GM04503 (cell line): ENCODE measurements around the gene CCDC170.

Experiments
- DNase-seq: peaks from one replicate; pipeline ENCODE4 v3.0.0-alpha.2; 2012; ENCODE audit warnings: low read depth

Gene CCDC170

GRCh38 chr6:151617539-151617938 lies 123.7 kb downstream of the CCDC170 start:
- DNase-seq: no peak

DNA sequence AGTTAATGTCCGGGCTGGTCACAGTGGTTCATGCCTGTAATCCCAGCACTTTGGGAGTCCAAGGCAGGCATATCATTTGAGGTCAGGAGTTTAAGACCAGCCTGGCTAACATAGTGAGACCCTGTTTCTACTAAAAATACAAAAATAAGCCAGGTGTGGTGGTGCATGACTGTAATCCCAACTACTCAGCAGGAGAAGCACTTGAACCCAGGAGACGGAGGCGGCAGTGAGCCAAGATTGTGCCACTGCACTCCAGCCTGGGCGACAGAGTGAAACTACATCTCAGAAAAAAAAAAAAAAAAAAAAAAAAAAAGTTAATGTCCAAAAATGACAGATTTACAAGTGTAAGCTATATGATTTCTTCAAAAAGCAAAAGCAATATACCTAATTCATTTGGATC lies 124.9 kb downstream of the CCDC170 start:
- no peak for DNase-seq

GRCh38 chr6:151620179-151620578 lies 126.4 kb downstream of the CCDC170 start:
- DNase-seq: no peak

- no peak for DNase-seq
These were observed 130.3 kb downstream of the CCDC170 start for GRCh38 chr6:151624071-151624470.

GRCh38 chr6:151624481-151624880 lies 130.7 kb downstream of the CCDC170 start:
- no peak for DNase-seq

- DNase-seq: no peak
These were observed 131.2 kb downstream of the CCDC170 start for GRCh38 chr6:151624900-151625536.

DNA sequence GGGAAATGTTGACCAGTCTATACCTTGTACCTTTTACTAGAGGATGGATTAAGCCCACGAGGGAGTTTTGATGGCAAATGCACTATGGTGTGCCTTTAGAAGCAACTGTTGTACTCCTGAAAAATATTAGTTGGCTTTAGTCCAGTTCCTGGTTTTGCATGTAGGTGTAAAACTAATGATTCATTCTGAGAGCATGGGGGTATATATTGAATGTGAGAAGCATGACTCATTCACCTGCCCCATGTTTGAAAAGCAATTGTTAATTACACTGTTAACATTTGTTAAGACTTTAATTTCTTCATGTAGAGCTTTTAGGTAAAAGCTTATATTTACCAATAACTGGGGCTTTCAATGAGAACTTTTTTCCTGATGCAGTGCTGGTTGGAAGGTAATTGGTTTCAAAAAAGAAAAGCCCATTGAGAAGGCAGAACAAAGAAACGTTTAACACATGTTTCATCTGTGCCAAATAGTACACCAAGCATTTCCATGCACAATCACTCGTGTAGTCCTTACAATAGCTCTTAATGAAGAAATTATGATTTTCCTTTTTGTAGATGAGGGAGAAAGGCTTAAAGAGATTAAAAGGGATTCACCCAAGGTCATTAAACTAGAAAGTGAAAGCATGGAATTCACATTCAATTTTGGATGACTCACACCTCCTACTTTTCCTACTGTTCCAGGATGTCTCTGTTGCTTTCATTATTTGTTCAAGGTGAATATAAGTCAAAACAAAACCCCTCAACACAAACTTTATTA lies 134.1 kb downstream of the CCDC170 start:
- DNase-seq: no peak

- DNase-seq: no peak
These were observed 136.0 kb downstream of the CCDC170 start for GRCh38 chr6:151629791-151630190.

GRCh38 chr6:151630387-151630786 lies 136.6 kb downstream of the CCDC170 start:
- DNase-seq: no peak

DNA sequence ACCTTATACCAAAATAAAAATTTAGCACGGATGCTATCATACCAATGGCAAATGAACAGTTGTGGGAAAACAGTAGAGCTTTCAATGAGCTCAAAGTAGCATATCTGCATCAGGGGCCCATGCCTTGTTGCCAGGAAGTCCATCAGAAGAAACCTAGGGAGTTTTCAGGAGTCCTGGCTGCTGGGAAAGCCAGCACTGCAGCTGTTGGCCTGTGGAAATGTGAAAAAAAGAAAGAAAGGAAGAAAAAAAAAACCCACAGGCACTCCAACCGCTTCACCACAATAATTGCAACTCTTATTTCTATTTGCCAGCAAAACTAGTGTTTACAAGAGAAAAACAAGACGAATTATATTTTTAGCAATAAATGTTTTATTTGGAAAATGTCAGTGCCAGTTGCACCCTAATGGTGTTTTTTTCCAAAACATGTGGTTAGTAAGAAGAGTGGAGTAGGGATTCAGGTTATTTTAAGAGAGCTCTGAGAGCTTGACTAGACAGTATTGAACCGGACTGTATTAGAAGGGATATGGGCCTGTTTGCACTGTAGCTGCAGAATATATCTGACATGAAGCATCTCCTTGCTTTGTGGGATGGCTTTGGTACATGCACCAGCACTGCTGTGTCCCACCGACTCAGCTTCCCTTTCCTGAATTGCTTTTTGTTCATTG lies 137.3 kb downstream of the CCDC170 start:
- DNase-seq: no peak

DNA sequence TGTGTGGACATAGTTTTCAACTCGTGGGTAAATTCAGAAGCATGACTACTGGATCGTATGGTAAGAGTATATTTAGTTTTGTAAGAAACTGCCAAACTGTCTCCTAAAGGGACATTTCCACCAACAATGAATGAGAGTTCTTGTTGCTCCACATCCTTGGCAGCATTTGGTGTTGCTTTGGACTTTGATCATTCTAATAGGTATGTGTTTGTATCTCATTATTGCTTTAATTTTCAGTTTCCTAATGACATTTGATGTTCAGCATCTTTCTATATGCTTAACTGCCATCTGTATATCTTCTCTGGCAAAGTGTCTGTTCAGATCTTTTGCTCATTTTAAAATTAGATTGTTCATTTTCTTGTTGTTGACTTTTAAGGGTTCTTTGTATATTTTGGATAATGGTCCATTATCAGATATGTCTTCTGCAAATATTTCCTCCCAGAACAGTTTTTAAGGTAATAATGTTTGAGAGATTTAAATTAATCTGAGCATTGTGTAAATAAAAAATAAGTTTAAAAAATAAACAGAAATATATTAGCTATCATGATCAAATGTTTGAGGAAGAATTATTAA lies 138.7 kb downstream of the CCDC170 start:
- no peak for DNase-seq

DNA sequence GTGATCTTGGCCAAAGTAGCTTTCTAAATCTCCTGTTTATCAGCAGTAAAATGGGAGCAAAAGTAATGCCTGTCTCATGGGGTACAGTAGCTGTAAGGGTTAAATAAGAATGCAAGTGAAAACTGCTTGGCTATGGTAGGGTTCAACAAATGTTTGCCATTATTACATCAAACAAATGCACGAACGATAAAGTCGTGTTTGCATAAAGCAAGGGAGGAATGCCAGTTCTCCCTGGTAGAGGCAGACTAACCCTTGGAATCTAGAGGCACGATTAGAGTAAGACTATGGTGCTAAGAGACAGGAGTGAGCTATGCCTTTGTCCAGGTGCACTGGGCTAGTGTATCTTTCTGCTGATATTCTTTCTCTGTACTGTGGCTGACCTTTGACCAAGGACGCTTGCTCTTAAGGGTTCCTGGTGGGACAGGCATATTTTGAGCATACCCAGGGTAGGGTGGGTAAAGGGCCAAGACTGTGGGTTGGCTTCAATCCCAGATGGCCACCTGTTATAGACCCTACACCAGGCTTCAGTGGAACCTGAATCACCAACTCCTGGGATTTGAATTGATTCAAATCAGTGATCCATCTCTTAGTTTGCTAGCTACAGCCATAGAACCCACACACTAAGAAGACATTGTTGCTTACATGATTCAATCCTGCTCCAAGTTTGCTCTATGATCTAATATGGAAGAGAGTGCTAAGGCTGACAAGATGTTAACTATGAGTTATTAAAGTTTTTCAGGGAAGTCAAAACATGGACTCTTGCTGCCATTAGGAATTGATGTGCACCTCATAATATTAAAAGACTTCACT lies 139.9 kb downstream of the CCDC170 start:
- no peak for DNase-seq

DNA sequence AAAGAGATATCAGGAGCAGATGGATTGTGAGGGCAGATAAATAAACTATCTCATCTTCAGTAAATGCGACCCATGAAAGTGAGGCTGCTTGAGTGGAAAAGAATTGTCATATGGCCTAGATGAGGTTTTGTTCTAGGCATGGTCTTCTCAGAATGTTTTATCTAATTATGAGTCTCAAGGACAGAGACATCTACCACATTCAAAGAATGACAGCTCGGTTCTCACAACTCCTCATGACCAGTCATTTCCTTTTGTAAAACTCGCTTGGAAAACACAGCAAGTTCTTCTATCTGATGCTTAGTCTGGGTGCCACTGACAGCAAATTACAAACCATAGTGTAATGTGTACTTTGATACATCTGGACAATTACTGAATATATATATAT lies 140.5 kb downstream of the CCDC170 start:
- DNase-seq: no peak

DNA sequence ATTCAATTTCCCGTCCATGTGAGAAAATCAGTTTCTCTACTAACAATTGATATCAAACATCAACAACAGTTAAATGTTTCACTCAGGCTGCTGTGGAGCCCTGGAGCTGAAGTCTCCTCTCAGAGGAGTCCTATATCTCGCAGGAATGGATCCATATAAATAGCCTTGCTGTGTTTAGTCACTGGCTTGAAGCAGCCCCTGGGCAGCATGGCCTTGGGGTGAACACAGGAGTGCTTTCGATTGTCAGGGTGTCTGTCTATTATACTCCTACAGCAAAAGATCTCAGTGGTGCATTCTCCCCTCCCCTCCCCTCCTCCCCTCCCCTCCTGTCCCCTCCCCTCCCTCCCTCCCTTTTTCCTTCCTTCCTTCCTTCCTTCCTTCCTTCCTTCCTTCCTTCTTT lies 141.9 kb downstream of the CCDC170 start:
- DNase-seq: no peak

GRCh38 chr6:151637814-151638213 lies 144.0 kb downstream of the CCDC170 start:
- DNase-seq: no peak

GRCh38 chr6:151639750-151640149 lies 145.9 kb downstream of the CCDC170 start:
- DNase-seq: no peak

DNA sequence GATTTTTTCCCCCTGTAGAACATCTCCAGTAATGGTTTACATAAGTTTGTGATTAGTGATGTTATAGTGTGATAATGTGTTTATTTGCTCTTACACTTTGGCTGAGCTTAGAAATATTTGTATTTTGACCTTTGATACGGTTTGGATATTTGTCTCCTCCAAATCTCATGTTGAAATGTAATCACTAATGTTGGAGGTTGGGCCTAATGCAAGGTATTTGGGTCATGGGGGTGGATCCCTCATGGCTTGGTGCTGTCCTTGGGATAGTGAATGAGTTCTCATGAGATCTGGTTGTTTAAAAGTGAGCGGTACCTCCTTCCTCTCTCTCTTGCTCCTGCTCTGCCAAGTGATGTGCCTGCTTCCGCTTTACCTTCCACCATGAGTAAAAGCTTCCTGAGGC lies 147.2 kb downstream of the CCDC170 start:
- no peak for DNase-seq

- no peak for DNase-seq
These were observed 154.3 kb downstream of the CCDC170 start for GRCh38 chr6:151647976-151648639.

DNA sequence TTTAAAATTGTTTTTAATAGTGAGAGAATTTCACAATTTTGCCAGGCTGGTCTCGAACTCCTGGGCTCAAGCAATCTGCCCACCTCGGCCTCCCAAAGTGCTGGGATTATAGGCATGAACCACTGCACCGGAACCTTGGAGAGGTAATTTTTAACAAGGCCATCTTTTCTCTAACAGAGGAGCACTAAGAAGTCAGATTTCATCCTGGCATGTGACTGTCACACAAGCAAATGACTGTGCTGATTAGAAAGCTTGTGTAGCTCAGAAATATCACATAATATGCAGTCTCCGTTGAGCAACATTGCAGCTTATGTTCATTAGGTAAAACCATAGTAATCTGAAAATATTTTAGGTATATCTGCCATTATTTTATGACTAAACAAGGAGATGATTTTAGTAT lies 156.0 kb downstream of the CCDC170 start:
- no peak for DNase-seq

DNA sequence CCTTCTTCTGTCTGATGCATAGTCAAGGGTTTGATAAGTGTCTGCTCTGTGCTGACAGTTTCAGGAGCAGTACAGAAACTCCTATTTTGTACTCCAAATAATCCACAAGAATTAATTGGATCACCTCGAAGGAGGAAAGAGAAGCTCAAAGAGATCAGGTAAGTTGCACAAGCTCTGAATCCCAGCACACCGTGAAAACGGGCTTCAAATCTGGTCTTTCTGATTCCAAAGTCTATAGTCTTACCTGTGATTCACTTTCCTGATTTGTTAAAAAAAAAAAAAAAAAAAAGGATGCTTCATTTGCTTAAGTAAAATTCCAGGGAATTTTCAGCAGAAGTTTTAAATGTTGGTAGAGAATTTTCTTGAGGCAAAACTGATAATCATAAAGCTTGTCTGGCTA lies 157.8 kb downstream of the CCDC170 start:
- no peak for DNase-seq

DNA sequence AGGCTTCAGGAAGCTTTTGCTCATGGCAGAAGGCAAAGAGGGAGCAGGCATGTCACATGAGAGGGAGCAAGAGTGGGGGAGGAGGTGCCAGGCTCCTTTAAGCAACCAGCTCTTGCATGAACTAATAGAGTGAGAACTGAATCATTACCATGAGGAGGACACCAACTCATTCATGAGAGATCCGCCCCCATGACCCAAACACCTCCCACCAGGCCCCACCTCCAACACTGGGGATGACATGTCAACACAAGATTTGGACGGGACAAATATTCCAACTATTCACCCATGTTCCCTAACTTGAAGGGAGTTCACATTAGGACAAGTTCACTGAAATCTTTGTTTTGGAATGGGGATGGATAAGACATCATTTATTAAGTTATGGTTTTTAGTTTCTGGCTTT lies 158.5 kb downstream of the CCDC170 start:
- no peak for DNase-seq

DNA sequence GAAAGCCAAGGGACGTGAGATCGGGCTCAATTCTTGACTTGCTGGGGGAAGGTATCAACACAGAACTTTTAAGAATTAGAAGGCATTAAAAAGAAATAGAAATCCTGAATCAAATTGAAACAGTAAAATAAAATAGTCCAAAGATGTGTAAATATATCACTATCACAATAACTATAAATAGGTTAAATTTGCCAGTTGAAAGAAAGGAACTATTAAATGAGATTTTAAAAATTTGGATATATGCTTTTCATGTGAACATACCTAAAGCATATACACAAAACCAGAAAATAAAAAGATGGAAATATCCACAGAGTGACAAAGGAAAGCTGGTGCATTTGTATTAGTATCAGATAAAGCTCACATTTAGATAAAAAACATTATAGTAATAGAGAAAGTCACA lies 161.3 kb downstream of the CCDC170 start:
- DNase-seq: no peak
